Esophagus (tissue), 2 donors: ENCODE measurements around the gene ARL8B. TPM values are rescaled to one million over a fixed set of nuclear protein-coding genes. Genes with fewer than 3 reads are reported as not detected.

Experiments
- H3K27ac ChIP-seq, 2 donors: one replicate each; pipeline ENCODE4 v1.5.1; 2013; ENCODE audit warnings: low read depth in 2 of 2, mild to moderate bottlenecking in 2 of 2, inconsistent platforms in 1 of 2, low read length in 1 of 2, moderate library complexity in 1 of 2
- H3K27me3 ChIP-seq, 2 donors: one replicate each; pipeline ENCODE4 v1.6.1; 2013; ENCODE audit warnings: low read length in 2 of 2, control low read depth in 1 of 2, mild to moderate bottlenecking in 1 of 2; ENCODE audit not compliant: insufficient read depth in 2 of 2, control insufficient read depth in 1 of 2
- H3K36me3 ChIP-seq, 2 donors: one replicate each; pipeline ENCODE4 v1.6.1; 2013; ENCODE audit warnings: low read length in 1 of 2; ENCODE audit not compliant: control insufficient read depth in 2 of 2, insufficient read depth in 2 of 2
- H3K4me1 ChIP-seq, 2 donors: one replicate each; pipeline ENCODE4 v1.6.1; 2013; ENCODE audit warnings: low read length in 1 of 2; ENCODE audit not compliant: control insufficient read depth in 2 of 2, insufficient read depth in 2 of 2
- H3K4me3 ChIP-seq, 2 donors: one replicate each; pipeline ENCODE4 v1.5.1; 2013; ENCODE audit warnings: low read length in 2 of 2, mild to moderate bottlenecking in 2 of 2, low read depth in 1 of 2, moderate library complexity in 1 of 2
- H3K9me3 ChIP-seq, 2 donors: one replicate each; pipeline ENCODE4 v1.6.1; 2013; ENCODE audit warnings: mild to moderate bottlenecking in 2 of 2, low read depth in 1 of 2, low read length in 1 of 2, moderate library complexity in 1 of 2; ENCODE audit not compliant: control insufficient read depth in 2 of 2, insufficient read depth in 1 of 2
- WGBS, 2 donors: extraction: QIAGEN DNeasy Blood & Tissue Kit; methylation state at CpG; one replicate each; pipeline ENCODE4 v1.1.7; 2013; 5-methylcytosine and 5-hydroxymethylcytosine counted together
- polyA plus RNA-seq, 2 donors: library from polyadenylated mRNA; stranded (reverse); fragments of 200-250 nt; gene quantifications; one replicate each; pipeline ENCODE4 v1.2.3, GENCODE V29; 2013
- donor health status: healthy with polysubstance abuse.
- donor health status: Bipolar disorder and iron deficiency.

ARL8B gene
- polyA plus RNA-seq, 2 donors = 45.5 to 50.8 TPM

DNA sequence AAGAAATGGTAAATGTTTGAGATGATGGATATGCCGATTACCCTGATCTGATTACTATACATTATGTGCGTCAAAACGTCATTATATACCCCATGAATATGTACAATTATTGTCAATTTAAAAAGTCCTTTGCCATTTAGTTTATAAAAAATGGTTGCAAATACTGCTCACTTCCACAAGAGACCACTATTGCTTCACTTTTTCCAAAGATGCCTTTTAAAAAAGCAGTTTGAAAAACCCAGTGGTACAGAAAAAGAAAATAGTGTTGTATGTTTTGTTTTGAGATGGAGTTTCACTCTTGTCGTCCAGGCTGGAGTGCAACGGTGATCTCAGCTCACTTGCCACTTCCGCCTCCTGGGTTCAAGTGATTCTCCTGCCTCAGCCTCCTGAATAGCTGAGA is 104.7 kb downstream of the ARL8B start:
- Histone ChIP-seq H3K9me3 (no peaks in the 10 kb centered on the region), H3K4me1 (no peaks in the 10 kb centered on the region), H3K4me3 (no peak overlapping the region), H3K36me3 (no peaks in the 10 kb centered on the region), H3K27ac (no peak overlapping the region), H3K27me3 (no peaks in the 10 kb centered on the region)
- WGBS, 2 donors = 44 to 45% methylated on average over 6 of the region's 6 CpGs

DNA sequence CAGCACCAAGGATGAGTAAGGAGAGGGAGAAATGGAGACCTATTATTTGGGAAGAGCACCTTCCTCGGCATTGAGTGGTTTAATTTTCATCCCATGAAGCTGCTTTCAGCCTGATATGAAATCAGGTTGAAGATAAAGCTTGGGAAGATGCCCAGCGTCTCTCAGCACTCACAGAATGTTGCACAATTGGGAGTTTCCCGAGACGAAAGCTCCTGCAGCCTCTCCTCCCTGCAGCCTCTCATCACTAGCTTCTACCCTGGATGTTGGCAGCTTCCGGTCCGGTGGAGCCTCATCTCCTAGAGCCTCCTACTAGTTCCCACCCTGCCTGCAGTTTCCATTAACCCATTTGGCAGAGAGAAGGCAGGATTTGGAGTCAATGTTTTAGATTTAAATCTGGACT is 105.7 kb downstream of the ARL8B start:
- WGBS, 2 donors = 62 to 68% methylated on average over 6 of the region's 6 CpGs

DNA sequence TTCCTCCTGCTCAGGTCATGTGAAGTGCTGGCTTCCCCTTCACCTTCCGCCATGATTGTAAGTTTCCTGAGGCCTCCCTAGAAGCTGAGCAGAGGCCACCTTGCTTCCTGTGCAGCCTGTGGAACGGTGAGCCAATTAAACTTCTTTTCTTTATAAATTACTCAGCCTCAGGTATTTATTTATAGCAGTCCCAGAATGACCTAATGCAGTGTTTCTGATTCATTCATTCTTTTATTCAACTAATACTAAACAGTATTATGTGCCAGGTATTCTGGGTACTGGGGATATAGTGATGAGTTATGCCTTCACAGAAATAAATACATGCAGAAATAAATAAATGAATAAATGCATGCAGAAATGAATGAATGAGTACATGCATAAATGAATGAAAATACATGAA is 107.3 kb downstream of the ARL8B start:
- 51 to 70% methylated on average over 2 of the region's 2 CpGs for WGBS, 2 donors
- no peak overlapping the region for H3K27ac ChIP-seq
- no peaks in the 10 kb centered on the region for H3K9me3 ChIP-seq
- H3K4me1 ChIP-seq = no peaks in the 10 kb centered on the region
- no peaks in the 10 kb centered on the region for H3K27me3 ChIP-seq
- H3K4me3 ChIP-seq = no peak overlapping the region
- H3K36me3 ChIP-seq = no peaks in the 10 kb centered on the region

More for the DNA sequence above, 105.7 kb downstream of the ARL8B start:
- Histone ChIP-seq H3K27ac (no peak overlapping the region), H3K36me3 (no peaks in the 10 kb centered on the region), H3K4me3 (no peak overlapping the region), H3K4me1 (no peaks in the 10 kb centered on the region), H3K27me3 (no peaks in the 10 kb centered on the region), H3K9me3 (no peaks in the 10 kb centered on the region)

Other genes starting within 250 kb of the ARL8B start
- gene BHLHE40, start 142.9 kb upstream of the ARL8B start, polyA plus RNA-seq = 100 to 1,000 TPM in 1 of 2 donors, 10 to 100 TPM in 1; 84.0 to 185 TPM
- gene EDEM1, start 65.4 kb downstream of the ARL8B start, polyA plus RNA-seq = 1 to 10 TPM; 5.8 to 9.0 TPM